Measurements from ENCODE around the gene ARHGEF1.

GRCh38 chr19:41897820-41898219, 14.8 kb downstream of the ARHGEF1 start:
- TF ChIP-seq CTCF (IDR thresholded peaks at IDR 0.05), result no peak
- no peak for TF ChIP-seq POLR2A (IDR thresholded peaks at IDR 0.05)

Data from heart left ventricle (tissue), 13 donors.